DMS153 (cell line): ENCODE measurements around the gene DNAJB5.

Source experiments
- DNase-seq: peaks from one replicate; lab custom pipeline; 2025; lab: John Stamatoyannopoulos, UW

The DNAJB5 gene

GRCh38 chr9:34984049-34984448 is 5.5 kb upstream of the DNAJB5 start:
- DNase-seq, result no peak

GRCh38 chr9:34985311-34985899 is 4.1 kb upstream of the DNAJB5 start:
- peak; percentile 32 for DNase-seq

GRCh38 chr9:34986540-34987047 is 3.0 kb upstream of the DNAJB5 start:
- DNase-seq, result peak; percentile 73

GRCh38 chr9:34987160-34987901 is 2.2 kb upstream of the DNAJB5 start:
- DNase-seq, result peak; percentile 78

GRCh38 chr9:34988218-34989002 is 1.1 kb upstream of the DNAJB5 start:
- peak; percentile 68 for DNase-seq

- DNase-seq, result no peak
Measured at GRCh38 chr9:34989946-34990635, 546 bp downstream of the DNAJB5 start.

- DNase-seq, result no peak
Measured at GRCh38 chr9:34990908-34991606, 1.5 kb downstream of the DNAJB5 start.

- no peak for DNase-seq
Measured at GRCh38 chr9:34991607-34992375, 2.2 kb downstream of the DNAJB5 start.

GRCh38 chr9:34992376-34992951 is 2.9 kb downstream of the DNAJB5 start:
- DNase-seq, result no peak

- DNase-seq, result no peak
Measured at GRCh38 chr9:34993502-34994259, 4.1 kb downstream of the DNAJB5 start.

- DNase-seq, result peak; percentile 44
Measured at GRCh38 chr9:34994260-34994899, 4.8 kb downstream of the DNAJB5 start.

GRCh38 chr9:34994900-34995669 is 5.5 kb downstream of the DNAJB5 start:
- DNase-seq, result no peak

GRCh38 chr9:34995670-34996060 is 6.1 kb downstream of the DNAJB5 start:
- DNase-seq, result no peak

- no peak for DNase-seq
Measured at GRCh38 chr9:34996181-34996904, 6.8 kb downstream of the DNAJB5 start.

- no peak for DNase-seq
Measured at GRCh38 chr9:34996905-34997279, 7.3 kb downstream of the DNAJB5 start.

GRCh38 chr9:34997379-34997781 is 7.8 kb downstream of the DNAJB5 start:
- no peak for DNase-seq

- no peak for DNase-seq
Measured at GRCh38 chr9:34998266-34998665, 8.7 kb downstream of the DNAJB5 start.

GRCh38 chr9:34999576-34999975 is 10.0 kb downstream of the DNAJB5 start:
- no peak for DNase-seq
